Measurements from ENCODE around the gene EEPD1. TPM values are rescaled to one million over a fixed set of nuclear protein-coding genes. Genes with fewer than 3 reads are reported as not detected.

Gene EEPD1
- total and polyA plus RNA-seq, 12 donors, result 6.0 to 29.0 (median 9.4) TPM

- intact Hi-C loops (cut with DNase I), result no loop called here
- Histone ChIP-seq H3K36me3 (replicated peaks in 1 of 2) (no peaks in the 10 kb centered on the region), H3K4me3 (peak overlapping the region in 1 of 4 donors; percentile 76), H3K27me3 (no peaks in the 10 kb centered on the region), H3K9me3 (replicated peaks in 1 of 3) (no peaks in the 10 kb centered on the region), H3K4me1 (replicated peaks in 1 of 2) (peaks cover 22 to 52% of the 10 kb centered on the region in 2 donors), H3K27ac (no peak overlapping the region)
- peak in 4 of 7 donors; percentile 16 to 32 (median 24) for DNase-seq
- WGBS, 4 donors, result 87 to 96% (median 92%) methylated on average over 32 to 44 of the region's 44 CpGs
- TF ChIP-seq CTCF (IDR thresholded peaks at IDR 0.05), result no peak
- no peak for TF ChIP-seq POLR2A (IDR thresholded peaks at IDR 0.05)
These were observed 1.5 kb downstream of the EEPD1 start for GRCh38 chr7:36154255-36155212.

- H3K36me3 ChIP-seq (replicated peaks in 1 of 2), result no peaks in the 10 kb centered on the region
- peak overlapping the region in 1 of 4 donors; percentile 76 for H3K4me3 ChIP-seq
- peaks cover 27 to 58% of the 10 kb centered on the region in 2 donors for H3K4me1 ChIP-seq (replicated peaks in 1 of 2)
- no peaks in the 10 kb centered on the region for H3K27me3 ChIP-seq
- peak overlapping the region in 1 of 5 donors; percentile 9 for H3K27ac ChIP-seq
- TF ChIP-seq POLR2A (IDR thresholded peaks at IDR 0.05) (no peak), CTCF (IDR thresholded peaks at IDR 0.05) (peak in 1 of 6 experiments; percentile 24)
- H3K9me3 ChIP-seq (replicated peaks in 1 of 3), result no peaks in the 10 kb centered on the region
- peak; percentile 78 to 93 (median 90) for DNase-seq
- intact Hi-C loops (cut with DNase I), result no loop called here
- WGBS, 4 donors, result 18 to 39% (median 31%) methylated on average over 12 of the region's 12 CpGs
These were observed 2.8 kb downstream of the EEPD1 start for GRCh38 chr7:36155811-36156361.

- H3K27ac ChIP-seq, result no peak overlapping the region
- 90 to 97% (median 91%) methylated on average over 9 of the region's 9 CpGs for WGBS, 4 donors
- no peak for TF ChIP-seq CTCF (IDR thresholded peaks at IDR 0.05)
- TF ChIP-seq POLR2A (IDR thresholded peaks at IDR 0.05), result no peak
- H3K27me3 ChIP-seq, result no peaks in the 10 kb centered on the region
- H3K36me3 ChIP-seq (replicated peaks in 1 of 2), result no peaks in the 10 kb centered on the region
- H3K9me3 ChIP-seq (replicated peaks in 1 of 3), result no peaks in the 10 kb centered on the region
- H3K4me1 ChIP-seq (replicated peaks in 1 of 2), result peaks cover 27 to 58% of the 10 kb centered on the region in 2 donors
- DNase-seq, result no peak
- H3K4me3 ChIP-seq, result no peak overlapping the region
- intact Hi-C loops (cut with DNase I), result no loop called here
These were observed 4.7 kb downstream of the EEPD1 start for GRCh38 chr7:36157527-36158320.

- Histone ChIP-seq H3K4me3 (no peak overlapping the region), H3K9me3 (replicated peaks in 1 of 3) (no peaks in the 10 kb centered on the region), H3K4me1 (replicated peaks in 1 of 2) (peaks cover 27 to 58% of the 10 kb centered on the region in 2 donors), H3K27ac (no peak overlapping the region), H3K27me3 (no peaks in the 10 kb centered on the region), H3K36me3 (replicated peaks in 1 of 2) (no peaks in the 10 kb centered on the region)
- no peak for DNase-seq
- no peak for TF ChIP-seq POLR2A (IDR thresholded peaks at IDR 0.05)
- TF ChIP-seq CTCF (IDR thresholded peaks at IDR 0.05), result no peak
- 86 to 94% (median 92%) methylated on average over 2 of the region's 2 CpGs for whole genome bisulfite sequencing, 4 donors
- intact Hi-C loops (cut with DNase I), result no loop called here
These were observed 5.2 kb downstream of the EEPD1 start for GRCh38 chr7:36158321-36158605.
